ENCODE data around the gene SMIM22.

SMIM22 gene

DNA sequence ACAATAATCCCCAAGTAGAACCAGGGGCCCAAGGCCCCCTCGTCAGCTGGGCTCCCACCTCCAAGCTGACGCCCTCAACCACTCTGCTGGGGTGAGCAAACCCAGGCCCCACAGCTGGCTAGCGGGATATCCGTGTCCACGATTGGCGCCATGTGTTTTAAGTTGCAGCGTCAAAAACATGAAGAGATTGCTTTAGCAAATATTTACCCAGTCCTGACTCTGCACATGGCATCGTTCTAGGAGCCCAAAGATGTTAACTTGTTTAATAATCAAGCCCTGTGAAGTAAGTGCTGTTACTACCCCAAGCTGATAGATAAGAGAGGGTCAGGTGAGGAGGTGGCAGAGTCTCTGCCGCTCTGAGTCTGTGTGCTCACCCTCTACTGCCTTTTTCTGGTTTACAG is 6.7 kb upstream of the SMIM22 start:
- H3K27me3 ChIP-seq (ENCODE audit: control insufficient read depth, insufficient read depth, low read length), result no peaks in the 10 kb centered on the region
- H3K9me3 ChIP-seq (ENCODE audit: control insufficient read depth, insufficient read depth, low read length), result no peaks in the 10 kb centered on the region
- peaks cover 2% of the 10 kb centered on the region for H3K4me1 ChIP-seq (ENCODE audit: control insufficient read depth, insufficient read depth, low read length)
- no peak overlapping the region for H3K9ac ChIP-seq (ENCODE audit: low read depth, low read length)
- no peak overlapping the region for H3K4me3 ChIP-seq (ENCODE audit: low read depth, low read length)
- H3K36me3 ChIP-seq (ENCODE audit: control insufficient read depth, insufficient read depth, low read length), result no peaks in the 10 kb centered on the region

DNA sequence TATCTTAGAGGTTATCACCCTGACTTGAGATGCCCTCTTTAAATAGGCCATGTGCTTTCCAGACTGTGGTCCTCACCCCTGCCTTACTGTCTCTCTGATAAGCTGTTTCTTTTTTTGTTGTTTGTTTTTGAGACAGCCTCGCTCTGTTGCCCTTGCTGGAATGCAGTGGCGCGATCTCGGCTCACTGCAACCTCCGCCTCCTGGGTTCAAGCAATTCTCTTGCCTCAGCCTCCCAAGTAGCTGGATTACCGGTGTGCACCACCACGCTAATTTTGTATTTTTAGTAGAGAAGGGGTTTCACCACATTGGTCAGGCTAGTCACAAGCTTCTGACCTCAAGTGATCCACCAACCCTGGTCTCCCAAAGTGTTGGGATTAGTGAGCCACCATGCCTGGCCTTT is 6.3 kb upstream of the SMIM22 start:
- H3K27me3 ChIP-seq (ENCODE audit: control insufficient read depth, insufficient read depth, low read length), result no peaks in the 10 kb centered on the region
- H3K36me3 ChIP-seq (ENCODE audit: control insufficient read depth, insufficient read depth, low read length), result no peaks in the 10 kb centered on the region
- H3K9me3 ChIP-seq (ENCODE audit: control insufficient read depth, insufficient read depth, low read length), result no peaks in the 10 kb centered on the region
- peaks cover 2% of the 10 kb centered on the region for H3K4me1 ChIP-seq (ENCODE audit: control insufficient read depth, insufficient read depth, low read length)
- H3K4me3 ChIP-seq (ENCODE audit: low read depth, low read length), result no peak overlapping the region
- H3K9ac ChIP-seq (ENCODE audit: low read depth, low read length), result no peak overlapping the region

DNA sequence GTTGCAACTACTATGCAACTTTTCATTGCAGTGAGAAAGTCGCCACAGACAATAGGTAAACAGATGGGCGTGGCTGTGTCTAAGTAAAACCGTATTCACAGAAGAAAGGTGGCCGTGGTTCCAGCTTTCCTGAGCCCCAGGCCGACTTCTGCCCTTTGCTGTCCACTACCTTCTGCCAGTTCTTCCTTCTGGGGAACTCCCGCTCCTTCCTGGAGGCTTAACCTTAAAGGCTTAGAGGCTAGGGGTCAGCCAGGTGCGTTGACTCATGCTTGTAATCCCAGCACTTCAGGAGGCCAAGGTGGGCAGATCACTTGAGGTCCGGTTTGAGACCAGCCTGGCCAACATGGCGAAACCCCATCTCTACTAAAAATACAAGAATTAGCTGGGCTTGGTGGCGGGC is 4.9 kb upstream of the SMIM22 start:
- Histone ChIP-seq H3K9ac (ENCODE audit: low read depth, low read length) (no peak overlapping the region), H3K27me3 (ENCODE audit: control insufficient read depth, insufficient read depth, low read length) (no peaks in the 10 kb centered on the region), H3K9me3 (ENCODE audit: control insufficient read depth, insufficient read depth, low read length) (no peaks in the 10 kb centered on the region), H3K4me1 (ENCODE audit: control insufficient read depth, insufficient read depth, low read length) (peaks cover 2% of the 10 kb centered on the region), H3K4me3 (ENCODE audit: low read depth, low read length) (no peak overlapping the region), H3K36me3 (ENCODE audit: control insufficient read depth, insufficient read depth, low read length) (no peaks in the 10 kb centered on the region)

DNA sequence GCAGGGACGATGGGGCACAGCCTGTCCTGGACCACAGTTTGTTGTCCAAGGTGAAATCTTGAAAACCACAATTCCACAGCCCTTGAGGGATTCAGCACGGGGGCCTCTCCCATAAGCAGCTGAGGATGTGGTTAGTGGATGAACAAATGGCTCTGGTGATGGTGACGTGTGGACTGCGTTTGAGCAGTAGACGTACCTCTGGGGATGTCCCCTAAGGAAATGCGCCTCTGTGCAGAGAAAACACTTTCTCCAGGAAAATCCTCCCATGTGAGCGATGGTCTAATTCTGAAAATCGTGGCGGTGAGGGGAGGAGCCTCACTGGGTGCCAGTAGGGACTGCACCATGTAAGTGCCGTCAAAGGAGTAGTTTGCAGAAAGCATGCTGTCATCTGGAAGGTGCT is 4.3 kb upstream of the SMIM22 start:
- H3K4me3 ChIP-seq (ENCODE audit: low read depth, low read length), result no peak overlapping the region
- H3K9ac ChIP-seq (ENCODE audit: low read depth, low read length), result no peak overlapping the region
- H3K27me3 ChIP-seq (ENCODE audit: control insufficient read depth, insufficient read depth, low read length), result no peaks in the 10 kb centered on the region
- no peaks in the 10 kb centered on the region for H3K36me3 ChIP-seq (ENCODE audit: control insufficient read depth, insufficient read depth, low read length)
- H3K4me1 ChIP-seq (ENCODE audit: control insufficient read depth, insufficient read depth, low read length), result peaks cover 2% of the 10 kb centered on the region
- no peaks in the 10 kb centered on the region for H3K9me3 ChIP-seq (ENCODE audit: control insufficient read depth, insufficient read depth, low read length)

DNA sequence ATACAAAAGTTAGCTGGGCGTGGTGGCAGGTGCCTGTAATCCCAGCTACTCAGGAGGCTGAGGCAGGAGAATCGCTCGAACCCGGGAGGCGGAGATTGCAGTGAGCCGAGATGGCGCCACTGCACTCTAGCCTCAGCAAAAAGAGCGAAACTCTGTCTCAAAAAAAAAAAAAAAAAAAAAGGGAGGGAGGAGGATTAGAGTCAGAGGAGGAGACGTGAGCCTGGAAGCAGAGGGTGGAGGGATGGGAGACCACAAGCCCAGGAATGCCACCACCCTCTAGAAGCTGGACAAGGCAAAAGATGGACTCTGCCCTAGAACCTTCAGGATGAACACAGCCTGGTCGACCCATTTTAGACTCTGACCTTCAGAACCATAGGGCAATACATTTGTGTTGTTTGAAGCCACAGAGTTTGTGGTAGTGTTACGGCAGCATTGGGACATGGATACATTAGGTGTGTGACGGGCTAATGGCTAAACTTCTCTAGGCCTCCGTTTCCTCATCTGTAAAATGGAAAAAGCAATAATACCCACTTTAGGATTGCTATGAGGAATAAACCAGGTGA is 2.1 kb upstream of the SMIM22 start:
- H3K9ac ChIP-seq (ENCODE audit: low read depth, low read length), result no peak overlapping the region
- H3K36me3 ChIP-seq (ENCODE audit: control insufficient read depth, insufficient read depth, low read length), result peaks cover 3% of the 10 kb centered on the region
- peaks cover 2% of the 10 kb centered on the region for H3K4me1 ChIP-seq (ENCODE audit: control insufficient read depth, insufficient read depth, low read length)
- no peaks in the 10 kb centered on the region for H3K9me3 ChIP-seq (ENCODE audit: control insufficient read depth, insufficient read depth, low read length)
- H3K4me3 ChIP-seq (ENCODE audit: low read depth, low read length), result no peak overlapping the region
- no peaks in the 10 kb centered on the region for H3K27me3 ChIP-seq (ENCODE audit: control insufficient read depth, insufficient read depth, low read length)

DNA sequence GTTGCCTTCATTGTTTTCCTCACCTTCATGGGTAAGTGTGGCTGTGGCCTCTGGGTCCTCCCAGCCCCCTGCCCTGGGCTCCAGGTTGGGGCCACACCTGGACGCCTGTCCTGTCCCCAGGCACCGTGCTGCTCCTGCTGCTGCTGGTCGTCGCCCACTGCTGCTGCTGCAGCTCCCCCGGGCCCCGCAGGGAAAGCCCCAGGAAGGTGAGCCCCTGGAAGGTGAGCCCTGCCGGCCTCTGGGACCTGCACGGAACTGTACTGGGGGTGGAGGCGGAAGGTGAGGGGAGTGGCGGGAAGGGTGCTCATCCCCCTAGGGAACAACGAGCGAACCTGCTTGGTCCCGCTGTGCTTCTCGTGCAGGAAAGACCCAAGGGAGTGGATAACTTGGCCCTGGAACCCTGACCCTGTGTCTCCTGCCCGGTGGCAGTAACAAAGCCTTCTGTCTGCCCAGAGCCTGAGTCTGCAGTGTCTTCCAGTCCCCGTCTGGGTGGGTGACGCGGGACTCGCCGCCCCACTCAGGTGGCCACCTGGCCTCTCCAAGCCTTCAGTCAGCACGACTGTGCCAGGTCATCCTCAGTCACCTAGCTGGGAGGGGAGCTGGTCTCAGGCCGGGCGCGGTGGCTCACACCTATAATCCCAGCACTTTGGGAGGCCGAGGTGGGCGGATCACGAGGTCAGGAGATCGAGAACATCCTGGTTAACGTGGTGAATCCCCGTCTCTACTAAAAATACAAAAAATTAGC is 831 bp downstream of the SMIM22 start:
- peaks cover 20% of the 10 kb centered on the region for H3K36me3 ChIP-seq (ENCODE audit: control insufficient read depth, insufficient read depth, low read length)

DNA sequence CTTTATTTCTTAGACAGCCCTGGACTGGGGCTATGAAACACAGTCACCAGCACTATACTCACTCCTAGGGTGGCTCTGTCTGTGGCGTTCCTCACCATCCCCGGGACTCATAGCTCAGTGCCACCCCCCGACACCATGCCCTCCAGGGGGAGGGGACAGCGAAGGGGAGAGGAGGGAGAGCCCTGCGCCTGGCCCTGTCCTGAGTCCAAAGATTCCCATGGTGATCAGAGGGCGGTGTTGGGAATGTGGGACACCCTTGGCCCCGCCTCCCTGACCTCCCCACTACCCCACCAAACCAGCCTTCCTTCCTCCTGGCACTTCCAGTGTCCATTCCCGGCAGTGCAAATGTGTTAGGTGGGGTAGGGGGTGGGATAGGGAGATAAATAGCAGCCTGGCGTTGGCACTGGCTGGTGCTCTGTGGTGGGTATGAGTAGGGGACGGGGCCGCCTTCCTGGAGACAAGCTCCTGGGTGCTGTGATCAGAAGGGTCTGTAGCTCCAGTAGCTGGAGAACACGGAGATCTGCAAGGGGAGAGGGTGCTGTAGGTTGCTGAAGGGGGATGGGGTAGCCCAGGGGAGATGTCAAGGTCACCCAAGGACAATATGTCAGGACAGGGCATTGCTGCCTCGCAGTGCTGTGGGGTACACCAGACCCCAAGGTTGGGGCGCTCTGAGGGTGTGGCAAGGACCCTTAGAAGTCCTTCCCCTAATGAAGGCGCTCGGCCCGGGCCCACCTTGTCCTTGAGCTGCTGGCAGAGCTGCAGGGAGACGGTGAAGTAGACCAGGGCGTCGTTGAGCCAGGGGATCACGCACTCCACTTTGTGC is 2.0 kb downstream of the SMIM22 start:
- H3K27me3 ChIP-seq (ENCODE audit: control insufficient read depth, insufficient read depth, low read length), result no peaks in the 10 kb centered on the region
- H3K9ac ChIP-seq (ENCODE audit: low read depth, low read length), result no peak overlapping the region
- peaks cover 20% of the 10 kb centered on the region for H3K36me3 ChIP-seq (ENCODE audit: control insufficient read depth, insufficient read depth, low read length)
- H3K4me3 ChIP-seq (ENCODE audit: low read depth, low read length), result no peak overlapping the region
- H3K4me1 ChIP-seq (ENCODE audit: control insufficient read depth, insufficient read depth, low read length), result no peaks in the 10 kb centered on the region
- no peaks in the 10 kb centered on the region for H3K9me3 ChIP-seq (ENCODE audit: control insufficient read depth, insufficient read depth, low read length)

More for the DNA sequence above, 831 bp downstream of the SMIM22 start:
- Histone ChIP-seq H3K9me3 (ENCODE audit: control insufficient read depth, insufficient read depth, low read length) (no peaks in the 10 kb centered on the region), H3K27me3 (ENCODE audit: control insufficient read depth, insufficient read depth, low read length) (no peaks in the 10 kb centered on the region), H3K4me3 (ENCODE audit: low read depth, low read length) (no peak overlapping the region), H3K4me1 (ENCODE audit: control insufficient read depth, insufficient read depth, low read length) (no peaks in the 10 kb centered on the region), H3K9ac (ENCODE audit: low read depth, low read length) (no peak overlapping the region)

DNA sequence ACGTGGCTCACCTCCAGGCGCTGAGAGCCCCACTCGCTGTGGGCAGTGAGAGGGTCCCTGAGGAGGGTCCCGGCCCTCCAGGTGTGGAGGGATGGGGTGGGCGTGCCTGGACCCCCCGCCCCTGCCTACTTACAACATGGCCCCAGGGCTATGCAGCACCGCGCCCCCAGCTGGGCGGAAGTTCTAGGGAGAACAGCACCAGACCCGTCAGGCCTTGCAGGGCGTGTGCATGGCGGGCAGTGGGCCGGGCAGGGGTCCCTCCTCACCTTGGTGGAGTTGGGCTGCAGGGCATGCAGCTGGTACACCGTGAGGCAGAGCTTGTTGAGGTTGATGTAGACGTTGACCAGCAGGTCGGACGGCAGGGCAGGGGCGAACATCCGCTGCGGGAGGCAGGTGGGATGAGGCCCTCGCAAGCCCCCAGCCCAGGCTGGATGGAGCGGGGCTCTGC is 2.7 kb downstream of the SMIM22 start:
- no peak overlapping the region for H3K4me3 ChIP-seq (ENCODE audit: low read depth, low read length)
- H3K9ac ChIP-seq (ENCODE audit: low read depth, low read length), result no peak overlapping the region
- no peaks in the 10 kb centered on the region for H3K27me3 ChIP-seq (ENCODE audit: control insufficient read depth, insufficient read depth, low read length)
- no peaks in the 10 kb centered on the region for H3K9me3 ChIP-seq (ENCODE audit: control insufficient read depth, insufficient read depth, low read length)
- peaks cover 20% of the 10 kb centered on the region for H3K36me3 ChIP-seq (ENCODE audit: control insufficient read depth, insufficient read depth, low read length)
- no peaks in the 10 kb centered on the region for H3K4me1 ChIP-seq (ENCODE audit: control insufficient read depth, insufficient read depth, low read length)

DNA sequence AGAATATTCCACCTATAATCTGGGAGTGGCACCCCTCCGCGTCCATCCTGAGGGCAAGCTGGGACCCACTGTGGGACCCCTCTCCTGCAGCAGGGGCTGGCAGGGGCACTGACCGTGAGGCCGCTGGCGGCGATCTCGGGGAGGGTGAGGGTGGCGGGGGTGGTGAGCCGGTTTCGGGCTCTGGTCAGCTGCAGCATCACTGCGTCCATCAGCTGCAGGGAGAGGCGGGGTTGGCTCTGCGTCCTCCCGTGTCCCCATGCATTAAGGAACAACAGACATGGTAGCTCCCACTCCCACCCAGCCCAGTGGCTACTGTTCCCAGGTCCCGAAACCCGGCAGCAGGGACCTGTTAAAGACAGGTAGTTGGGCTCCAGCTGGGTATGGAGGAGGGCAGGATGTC is 3.3 kb downstream of the SMIM22 start:
- Histone ChIP-seq H3K4me1 (ENCODE audit: control insufficient read depth, insufficient read depth, low read length) (no peaks in the 10 kb centered on the region), H3K9ac (ENCODE audit: low read depth, low read length) (no peak overlapping the region), H3K9me3 (ENCODE audit: control insufficient read depth, insufficient read depth, low read length) (no peaks in the 10 kb centered on the region), H3K4me3 (ENCODE audit: low read depth, low read length) (no peak overlapping the region), H3K36me3 (ENCODE audit: control insufficient read depth, insufficient read depth, low read length) (peaks cover 20% of the 10 kb centered on the region), H3K27me3 (ENCODE audit: control insufficient read depth, insufficient read depth, low read length) (no peaks in the 10 kb centered on the region)

DNA sequence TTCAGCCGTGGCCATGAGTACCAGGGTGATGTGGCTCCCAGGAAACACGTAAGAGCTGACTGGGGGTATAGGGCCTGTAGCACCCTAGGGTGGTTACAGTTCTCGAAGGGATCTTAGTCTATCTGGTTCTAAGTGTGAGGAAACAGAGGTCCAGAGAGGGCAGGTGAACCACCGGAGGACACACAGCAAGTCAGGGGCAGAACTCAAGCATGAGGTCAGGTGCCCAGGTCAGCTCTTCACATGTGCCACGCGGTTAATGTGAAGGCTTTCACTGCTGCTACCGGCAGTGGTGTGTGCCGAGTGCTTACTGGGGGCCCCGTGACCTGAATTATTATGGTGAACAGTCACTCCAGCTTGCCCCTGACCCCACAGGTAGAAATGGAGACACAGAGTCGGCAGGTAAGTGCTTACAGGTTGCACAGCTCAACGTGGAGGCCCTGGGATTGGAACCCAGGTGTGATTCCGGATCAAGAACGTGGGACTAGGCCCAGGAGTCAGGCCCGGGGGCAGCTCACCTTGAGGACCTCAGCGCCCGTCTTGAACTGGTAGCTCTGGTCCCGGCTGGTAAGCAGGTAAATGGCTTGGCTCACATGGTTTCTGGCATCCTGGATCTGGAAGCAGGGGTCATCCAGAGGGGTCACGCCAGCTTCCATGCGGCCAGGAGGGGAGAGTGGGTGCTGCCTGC is 4.1 kb downstream of the SMIM22 start:
- H3K9me3 ChIP-seq (ENCODE audit: control insufficient read depth, insufficient read depth, low read length), result no peaks in the 10 kb centered on the region
- H3K36me3 ChIP-seq (ENCODE audit: control insufficient read depth, insufficient read depth, low read length), result peaks cover 21% of the 10 kb centered on the region
- H3K4me1 ChIP-seq (ENCODE audit: control insufficient read depth, insufficient read depth, low read length), result no peaks in the 10 kb centered on the region
- no peak overlapping the region for H3K9ac ChIP-seq (ENCODE audit: low read depth, low read length)
- H3K27me3 ChIP-seq (ENCODE audit: control insufficient read depth, insufficient read depth, low read length), result no peaks in the 10 kb centered on the region
- no peak overlapping the region for H3K4me3 ChIP-seq (ENCODE audit: low read depth, low read length)

DNA sequence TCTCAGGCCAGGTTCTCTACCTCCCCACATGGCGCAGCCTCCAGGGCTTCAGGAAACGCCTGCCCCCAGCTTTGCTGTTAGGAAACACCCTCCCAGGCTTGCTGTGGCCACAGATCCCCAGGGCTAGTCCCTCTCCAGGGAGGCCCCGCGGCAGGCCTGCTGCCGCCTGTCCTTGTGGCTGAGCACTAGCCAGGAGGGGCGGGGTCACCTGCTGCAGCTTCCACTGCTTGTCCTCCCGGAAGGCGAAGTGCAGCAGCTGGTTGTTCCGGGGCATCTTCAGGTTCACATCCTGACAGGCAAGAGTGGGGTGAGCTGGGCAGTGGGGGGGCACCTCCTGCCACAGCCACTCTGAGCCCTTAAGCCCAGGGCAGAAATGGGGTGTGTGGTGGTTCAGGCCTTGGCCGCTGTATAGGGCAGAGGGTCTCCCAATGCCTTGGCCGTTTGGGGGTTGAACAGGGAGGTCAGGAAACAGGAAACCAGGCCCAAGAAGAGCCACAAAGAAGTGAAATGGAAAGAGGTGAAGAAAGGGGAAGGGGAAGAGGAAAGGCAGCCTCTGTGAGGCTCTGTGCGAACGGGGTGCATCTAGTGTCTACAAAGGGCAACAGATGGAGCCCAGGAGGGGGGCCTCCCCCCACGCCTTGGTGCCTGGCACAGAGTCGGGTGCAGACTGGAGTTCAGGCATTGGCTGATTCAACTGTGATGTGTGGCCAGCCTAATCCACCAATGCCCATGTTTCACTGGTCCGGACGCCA is 5.3 kb downstream of the SMIM22 start:
- Histone ChIP-seq H3K9ac (ENCODE audit: low read depth, low read length) (no peak overlapping the region), H3K27me3 (ENCODE audit: control insufficient read depth, insufficient read depth, low read length) (no peaks in the 10 kb centered on the region), H3K4me1 (ENCODE audit: control insufficient read depth, insufficient read depth, low read length) (no peaks in the 10 kb centered on the region), H3K4me3 (ENCODE audit: low read depth, low read length) (no peak overlapping the region), H3K36me3 (ENCODE audit: control insufficient read depth, insufficient read depth, low read length) (peaks cover 33% of the 10 kb centered on the region), H3K9me3 (ENCODE audit: control insufficient read depth, insufficient read depth, low read length) (no peaks in the 10 kb centered on the region)

All from iPS-15b (cell line).